NCI-H2029 treated with DMSO at 0.1 percent for 48 hours (cell line): ENCODE measurements around the gene SERPINA9.
"Not testable (repeated sequence)": the region's sequence is repeated elsewhere in the genome, so short reads cannot be mapped to it uniquely, and the experiment has no call there.

ENCODE experiments used
- DNase-seq: peaks from one replicate; lab custom pipeline; 2025; lab: John Stamatoyannopoulos, UW

The SERPINA9 gene

GRCh38 chr14:94476023-94476422 is at the start of gene SERPINA9:
SERPINA9 (minus strand) TSS chr14:94476197; CDS start chr14:94469840, 6,357 bp downstream.
- DNase-seq: no peak

- DNase-seq: no peak
These were observed 48.1 kb upstream of the SERPINA9 start for GRCh38 chr14:94524093-94524492.

- no peak for DNase-seq
These were observed 47.3 kb upstream of the SERPINA9 start for GRCh38 chr14:94523265-94523664.

- no peak for DNase-seq
These were observed 46.2 kb upstream of the SERPINA9 start for GRCh38 chr14:94522115-94522724.

- DNase-seq: no peak
These were observed 45.5 kb upstream of the SERPINA9 start for GRCh38 chr14:94521375-94522114.

DNA sequence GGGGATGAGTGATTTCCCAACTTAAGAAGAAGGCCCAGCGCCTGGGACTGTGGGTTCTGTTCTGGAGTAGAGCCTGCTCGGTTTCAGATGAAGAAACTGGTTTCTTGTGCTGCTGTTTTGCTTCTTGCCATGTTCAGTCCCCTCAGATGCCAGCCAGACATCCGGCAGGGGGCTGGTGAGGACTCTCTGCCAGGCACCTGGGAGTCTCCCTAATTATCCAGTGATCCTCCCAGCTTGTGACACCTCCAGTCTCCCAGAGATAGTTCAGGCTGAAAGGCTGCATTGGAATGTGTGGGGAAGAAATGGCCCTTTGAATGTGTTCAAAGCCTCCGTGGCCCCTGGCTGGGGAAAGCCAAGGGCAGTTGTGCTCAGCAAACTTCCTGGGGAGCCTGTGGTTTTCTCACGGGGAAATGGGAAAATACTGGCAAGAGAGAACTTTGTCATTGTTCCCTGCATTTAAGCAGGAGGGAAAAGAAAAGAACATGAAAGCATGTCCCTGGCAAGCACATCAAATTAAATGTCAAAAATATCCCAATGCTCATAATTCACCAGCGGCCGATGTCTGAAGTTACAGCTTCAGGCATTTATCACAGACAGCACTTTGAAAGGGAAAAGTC is 41.8 kb upstream of the SERPINA9 start:
- no peak for DNase-seq

DNA sequence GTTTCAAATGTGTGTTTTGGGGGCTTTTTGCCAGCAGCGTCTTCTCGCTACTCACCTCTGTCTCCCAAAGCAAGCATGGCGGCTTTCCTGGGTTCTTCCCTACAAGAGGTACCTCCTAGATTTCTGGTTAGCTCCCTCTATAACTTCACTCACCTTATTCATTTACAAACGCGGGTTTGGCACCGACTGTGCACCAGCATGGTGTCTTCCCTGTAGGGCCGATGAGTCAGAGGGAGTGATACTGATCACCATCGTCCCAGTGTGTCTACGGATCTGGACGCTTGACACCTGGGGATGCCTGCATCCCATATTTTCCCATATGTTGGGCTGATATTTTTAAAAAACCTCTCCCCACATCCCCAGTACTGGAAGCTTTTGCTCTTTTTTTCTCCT is 41.2 kb upstream of the SERPINA9 start:
- DNase-seq: no peak

- DNase-seq: no peak
These were observed 39.9 kb upstream of the SERPINA9 start for GRCh38 chr14:94515856-94516255.

DNA sequence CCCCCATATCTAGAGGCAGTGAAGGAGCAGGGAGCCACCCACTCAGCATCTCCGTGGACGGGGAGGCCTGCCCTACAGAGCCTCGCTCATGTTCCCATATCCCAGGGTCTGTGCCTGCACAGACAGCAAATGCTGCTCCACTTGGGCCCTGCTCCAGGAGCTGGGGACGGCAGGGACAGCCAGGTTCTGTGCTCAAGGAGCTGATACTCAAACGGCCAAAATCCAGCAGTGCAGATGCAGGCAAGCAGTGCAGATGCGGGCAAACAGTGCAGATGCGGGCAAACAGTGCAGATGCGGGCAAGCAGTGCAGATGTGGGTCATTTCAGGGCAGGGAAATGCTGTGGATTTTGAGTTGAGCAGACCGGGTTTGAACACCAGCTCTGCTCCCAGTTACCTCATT is 39.4 kb upstream of the SERPINA9 start:
- no peak for DNase-seq

DNA sequence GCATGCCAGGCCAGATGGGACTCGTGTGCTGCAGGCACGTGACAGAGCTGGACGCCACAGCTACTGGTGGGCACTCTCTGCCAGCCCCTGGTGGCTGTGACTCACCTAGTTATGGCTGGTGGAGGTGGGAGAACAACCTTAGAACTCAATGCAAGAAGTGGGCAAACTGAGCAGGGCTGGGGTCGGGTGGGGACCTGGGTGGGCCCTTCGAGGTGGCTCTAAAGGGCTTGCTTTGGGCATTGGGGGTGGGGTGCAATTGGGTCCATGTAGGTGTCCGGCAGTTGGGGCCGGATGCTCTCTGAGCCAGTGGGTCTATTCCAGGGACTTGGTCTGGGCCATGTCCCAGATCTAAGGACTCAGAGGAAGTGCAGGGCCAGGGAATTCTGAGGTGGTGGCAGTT is 38.4 kb upstream of the SERPINA9 start:
- no peak for DNase-seq

DNA sequence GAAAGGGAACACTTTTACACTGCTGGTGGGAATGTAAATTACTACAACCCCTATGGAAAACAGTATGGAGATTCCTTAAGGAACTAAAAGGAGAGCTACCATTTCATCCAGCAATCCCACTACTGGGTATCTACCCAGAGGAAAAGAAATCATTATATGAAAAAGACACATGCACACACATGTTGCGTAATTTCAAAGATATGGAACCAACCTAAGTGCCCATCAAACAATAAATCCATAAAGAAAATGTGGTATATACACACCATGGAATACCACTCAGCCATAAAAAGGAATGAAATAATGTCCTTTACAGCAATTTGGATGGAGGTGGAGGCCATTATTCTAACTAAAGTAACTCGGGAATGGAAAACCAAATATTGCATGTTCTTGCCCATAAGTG is 34.5 kb upstream of the SERPINA9 start:
- DNase-seq: not testable (repeated sequence)

DNA sequence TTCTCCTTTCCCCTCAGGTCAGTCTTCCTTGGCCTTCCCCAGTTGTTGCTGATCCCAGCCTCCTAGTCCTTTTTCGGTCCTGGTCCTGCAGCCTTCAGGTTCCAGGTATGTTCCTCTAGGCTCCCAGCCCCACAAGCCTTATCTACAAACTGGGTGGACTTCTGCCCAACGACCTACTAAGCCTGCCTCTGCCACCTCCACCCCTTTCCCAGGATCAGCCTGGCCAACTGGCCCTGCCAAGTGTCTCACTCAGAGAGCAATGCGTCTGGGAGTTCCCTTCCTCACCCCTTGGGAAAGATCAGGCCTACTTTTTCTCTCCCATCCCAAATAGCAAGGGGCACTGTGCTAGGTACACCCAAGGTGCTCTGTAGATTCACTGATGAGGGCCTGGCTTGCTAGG is 33.4 kb upstream of the SERPINA9 start, which contains the start of gene SERPINA12:
Gene SERPINA12 (minus strand): TSS at position 114 of the 400 bp plus-strand sequence. CDS start 11,072 bp downstream, outside the sequence.
- no peak for DNase-seq

- no peak for DNase-seq
These were observed 29.6 kb upstream of the SERPINA9 start for GRCh38 chr14:94505641-94506040.

GRCh38 chr14:94505206-94505605 is 29.2 kb upstream of the SERPINA9 start:
- no peak for DNase-seq

GRCh38 chr14:94501588-94502516 is 25.9 kb upstream of the SERPINA9 start:
- DNase-seq: no peak

DNA sequence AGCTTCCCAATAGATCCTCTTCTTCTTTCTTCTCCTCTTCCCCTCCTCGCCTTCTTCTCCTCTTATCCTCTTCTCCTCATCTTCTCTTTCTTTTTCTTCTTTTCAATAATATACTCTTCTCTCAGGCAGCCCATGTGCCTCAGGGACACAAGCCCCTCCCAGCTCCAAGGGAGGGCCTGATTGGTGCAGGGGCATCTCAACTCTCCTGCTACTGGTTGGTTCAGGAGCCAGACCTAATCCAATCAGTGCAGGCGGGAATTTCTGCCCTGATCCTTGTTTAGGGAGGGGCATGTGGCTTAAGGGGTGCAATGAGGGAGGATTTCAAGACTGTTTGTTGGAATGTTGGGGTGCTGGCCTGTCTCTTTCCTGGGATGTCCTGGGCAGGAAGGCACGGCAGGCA is 24.3 kb upstream of the SERPINA9 start:
- no peak for DNase-seq

DNA sequence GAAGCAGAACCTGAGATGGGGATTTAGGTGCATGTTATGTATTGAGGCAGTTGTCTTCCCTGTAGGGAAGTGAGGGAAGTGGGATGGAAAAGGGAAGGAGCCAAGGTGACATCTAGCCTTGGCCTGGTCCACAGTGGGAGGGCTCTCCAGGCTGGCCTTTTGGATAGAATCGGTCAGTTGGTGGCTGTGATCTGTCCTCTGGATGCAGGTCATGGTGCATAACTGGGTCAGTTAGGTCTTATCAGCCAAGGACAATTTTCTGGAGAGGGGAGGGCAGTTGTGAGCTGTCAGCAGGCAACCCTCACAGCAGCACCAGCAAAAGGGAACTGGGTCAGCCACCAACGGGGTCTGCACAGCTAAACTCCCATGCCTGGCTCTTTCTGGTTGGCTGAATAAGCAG is 23.7 kb upstream of the SERPINA9 start:
- DNase-seq: no peak

DNA sequence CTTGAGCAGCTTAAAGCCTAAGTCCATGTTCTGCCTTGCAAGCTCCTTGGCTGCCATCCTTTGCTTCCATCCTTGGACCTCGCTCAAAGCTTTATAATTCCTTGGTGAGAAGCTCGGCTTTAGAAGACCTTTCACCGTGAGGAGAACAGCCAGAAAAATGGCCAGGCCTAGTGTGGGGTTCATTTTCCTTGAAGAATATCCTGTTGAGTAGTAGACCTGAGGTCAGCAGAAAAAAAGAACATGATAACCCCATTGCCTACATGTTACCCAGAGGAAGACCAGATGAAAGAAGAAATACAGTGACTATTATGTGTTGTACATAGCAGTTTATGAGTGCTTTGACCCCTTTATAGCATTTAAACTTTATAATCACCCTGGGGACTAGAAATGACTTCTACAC is 22.2 kb upstream of the SERPINA9 start:
- no peak for DNase-seq

GRCh38 chr14:94494085-94494484 is 18.1 kb upstream of the SERPINA9 start:
- DNase-seq: no peak

DNA sequence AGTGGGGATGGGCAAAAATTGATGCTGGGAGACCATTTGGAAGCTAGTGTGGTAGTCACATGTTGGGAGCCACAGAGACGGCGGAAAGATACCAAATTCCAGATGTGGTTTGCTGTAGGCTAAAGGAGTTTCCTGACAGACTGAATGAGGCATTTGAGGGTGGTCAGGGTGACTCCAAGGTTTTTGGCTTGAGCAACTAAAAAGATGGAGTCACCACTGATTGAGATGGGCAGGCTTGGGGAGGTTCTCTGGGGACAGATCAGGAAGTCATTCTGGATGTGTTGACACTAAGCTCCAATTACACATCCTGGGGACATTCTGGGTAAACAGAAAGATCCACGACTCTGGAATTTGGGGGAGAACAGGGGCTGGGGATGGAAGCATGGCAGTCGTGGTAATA is 15.5 kb upstream of the SERPINA9 start:
- DNase-seq: no peak

DNA sequence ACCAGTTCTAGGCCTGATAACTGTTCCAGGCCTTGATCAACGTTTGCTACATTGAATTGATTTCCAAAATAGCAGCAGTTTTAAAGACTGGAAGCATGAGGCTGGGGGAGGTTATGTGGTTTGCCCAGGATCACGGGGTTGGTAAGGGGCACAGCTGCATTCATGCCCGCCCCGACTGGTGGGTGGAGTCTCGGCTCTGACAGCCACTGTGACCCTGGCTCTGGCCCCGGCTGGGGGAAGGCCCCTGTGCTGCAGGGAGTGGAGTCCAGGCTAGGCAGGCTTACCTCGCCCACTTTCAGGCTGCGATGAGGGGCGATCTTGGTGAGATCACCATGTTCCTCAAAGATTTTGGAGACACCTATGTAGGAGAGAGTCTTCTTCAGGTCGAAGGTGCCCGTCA is 13.3 kb upstream of the SERPINA9 start:
- DNase-seq: no peak

GRCh38 chr14:94486883-94487282 is 10.9 kb upstream of the SERPINA9 start:
- no peak for DNase-seq
